ENCODE results near the gene COL5A3.

COL5A3 gene

DNA sequence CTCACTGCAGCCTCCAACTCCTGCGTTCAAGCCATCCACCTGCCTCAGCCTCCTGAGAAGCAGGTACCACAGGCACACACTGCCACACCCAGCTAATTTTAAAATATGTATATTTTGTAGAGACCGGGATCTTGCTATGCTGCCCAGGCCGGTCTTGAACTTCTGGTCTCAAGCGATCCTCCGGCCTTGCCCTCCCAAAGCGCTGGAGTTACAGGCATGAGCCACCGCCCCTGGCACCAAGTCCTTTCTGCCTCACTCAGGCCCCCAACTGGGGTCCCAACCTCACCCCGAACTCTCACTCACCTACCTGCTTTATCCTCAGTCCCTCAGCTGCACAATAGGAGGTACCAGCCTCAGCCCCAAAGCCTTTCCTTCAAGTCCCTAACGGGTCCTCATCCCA lies 635 bp upstream of the COL5A3 start:
- no peak for DNase-seq (ENCODE audit: low read depth)

DNA sequence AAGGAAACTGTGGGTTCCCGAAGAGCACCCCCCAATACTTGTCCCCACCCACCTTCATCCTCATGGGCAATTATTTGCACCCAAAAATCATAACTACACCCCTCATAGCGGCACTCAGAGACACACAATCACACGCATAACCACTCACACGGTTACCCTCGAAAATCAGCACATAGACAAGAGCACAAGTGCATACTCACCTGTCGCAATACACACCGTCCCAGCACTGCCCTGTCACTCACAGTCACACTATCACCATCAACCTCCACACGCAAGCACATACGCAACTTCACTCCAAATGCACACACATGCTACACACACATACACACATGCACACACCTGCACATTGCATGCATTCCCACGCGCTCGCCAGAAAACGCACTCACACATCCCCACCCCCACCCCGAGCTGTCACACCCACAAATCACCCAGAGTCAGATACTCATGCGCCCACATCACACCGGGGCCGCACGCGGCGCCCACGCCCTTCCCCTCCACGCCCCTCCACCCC lies 535 bp downstream of the COL5A3 start:
- peak; percentile 14 for DNase-seq (ENCODE audit: low read depth)

DNA sequence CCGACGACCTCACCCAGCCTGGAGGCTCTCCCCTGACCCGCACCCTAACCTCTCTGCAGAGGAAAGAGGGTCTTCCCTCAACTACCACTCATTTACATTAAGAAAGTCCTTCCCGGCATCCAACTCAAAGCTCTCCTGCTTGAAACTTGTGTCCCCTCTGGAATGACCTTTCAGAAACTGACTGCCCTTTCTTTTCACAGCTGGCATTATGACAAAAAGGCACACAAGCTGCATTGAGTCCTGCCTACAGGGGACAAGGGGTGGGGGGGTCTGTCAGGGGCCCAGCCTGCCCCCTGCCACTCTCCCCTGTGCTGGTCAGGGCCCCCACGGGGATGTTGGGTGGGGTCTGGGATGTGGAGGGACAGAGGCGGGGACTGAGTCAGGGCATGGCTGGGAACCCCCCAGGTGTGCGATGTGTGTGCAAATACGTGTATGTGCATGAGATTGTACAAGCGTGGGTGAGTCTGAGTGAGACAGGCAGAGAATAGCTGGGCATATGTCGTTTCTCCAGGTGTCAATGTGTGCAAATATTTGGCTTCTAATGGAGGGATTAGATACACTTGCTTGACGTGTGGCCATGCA lies 2.0 kb downstream of the COL5A3 start:
- DNase-seq (ENCODE audit: low read depth), result no peak

DNA sequence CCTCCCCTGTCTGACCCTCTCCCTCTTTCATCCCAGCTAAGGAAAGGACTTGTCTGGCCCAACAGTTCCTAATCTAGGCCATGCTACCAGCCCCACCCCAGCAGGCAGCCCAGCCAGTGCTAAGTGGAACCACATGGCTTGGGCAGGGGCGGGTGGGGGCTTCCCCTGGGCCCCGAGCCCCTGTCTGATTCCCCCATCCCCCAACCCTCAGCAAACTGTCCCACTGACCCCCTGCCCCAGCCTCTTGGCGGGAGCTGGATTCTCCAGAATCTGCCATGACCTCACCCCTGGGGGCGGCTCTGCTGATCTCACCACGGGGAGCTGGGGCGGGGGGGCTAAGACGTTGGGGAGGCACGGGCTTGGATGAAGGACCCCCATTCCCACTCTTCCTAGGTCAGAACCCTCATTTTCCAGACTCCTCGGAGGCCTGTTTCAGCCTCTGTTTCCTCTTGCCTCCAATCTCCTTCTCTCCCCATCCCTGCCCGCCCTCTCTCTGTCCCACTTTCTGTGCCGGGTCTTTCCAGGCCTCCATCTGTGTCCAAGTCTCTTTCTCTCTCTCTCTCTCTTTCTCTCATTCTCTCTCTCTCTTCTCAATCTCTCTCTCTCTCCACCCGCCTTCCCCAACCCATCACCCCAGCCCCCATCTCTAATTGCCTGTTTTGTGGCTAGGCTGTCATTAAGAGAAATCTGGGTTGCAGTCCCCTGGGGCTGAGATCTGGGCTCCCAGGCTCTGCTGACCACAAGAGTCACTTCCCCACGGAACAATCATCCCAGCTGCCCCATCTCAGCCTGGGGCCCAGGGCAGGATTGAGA lies 2.7 kb downstream of the COL5A3 start:
- no peak for DNase-seq (ENCODE audit: low read depth)

DNA sequence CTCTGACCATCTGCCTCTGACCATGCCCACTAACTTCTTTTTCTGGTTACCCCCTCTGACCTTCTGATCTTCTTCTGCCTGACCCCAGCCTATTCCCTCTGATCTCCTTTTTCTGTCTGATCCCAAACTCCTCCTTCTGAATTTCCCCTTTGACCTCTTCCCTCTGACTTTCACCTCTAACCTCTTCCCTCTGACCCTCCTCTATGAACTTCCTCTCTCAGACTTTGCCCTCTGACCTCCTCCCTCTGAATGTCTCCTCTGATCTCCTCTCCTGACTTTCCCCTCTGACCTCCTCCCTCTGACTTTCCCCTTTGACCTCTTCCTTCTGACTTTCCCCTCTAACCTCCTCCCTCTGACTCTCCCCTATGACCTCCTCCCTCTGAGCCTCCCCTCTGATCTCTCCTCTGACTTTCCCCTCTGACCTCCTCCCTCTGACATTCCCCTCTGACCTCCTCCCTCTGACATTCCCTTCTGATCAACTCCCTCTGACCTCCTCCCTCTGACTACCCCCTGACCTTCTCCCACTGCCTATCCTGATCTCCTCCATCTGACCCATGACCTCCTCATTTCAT lies 3.5 kb downstream of the COL5A3 start:
- no peak for DNase-seq (ENCODE audit: low read depth)

DNA sequence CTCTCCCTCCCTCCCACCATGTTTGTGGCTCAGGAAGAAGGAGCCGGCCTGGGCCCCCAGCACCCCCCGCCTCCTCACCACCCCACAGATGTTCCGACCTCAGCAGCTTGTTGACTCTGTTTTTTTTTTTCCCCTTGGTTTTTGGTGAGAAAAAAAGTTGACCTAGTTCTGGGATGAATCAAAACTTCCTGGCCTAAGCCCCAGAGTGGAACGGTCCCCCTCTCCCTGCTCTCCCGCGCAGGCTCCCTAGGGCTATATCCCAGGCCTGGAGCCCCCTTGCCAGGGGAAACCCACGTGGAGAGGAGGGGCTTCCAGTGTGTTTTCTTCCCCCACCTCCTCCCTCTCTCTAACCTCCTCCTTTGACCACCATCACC lies 4.0 kb downstream of the COL5A3 start:
- DNase-seq (ENCODE audit: low read depth), result no peak

DNA sequence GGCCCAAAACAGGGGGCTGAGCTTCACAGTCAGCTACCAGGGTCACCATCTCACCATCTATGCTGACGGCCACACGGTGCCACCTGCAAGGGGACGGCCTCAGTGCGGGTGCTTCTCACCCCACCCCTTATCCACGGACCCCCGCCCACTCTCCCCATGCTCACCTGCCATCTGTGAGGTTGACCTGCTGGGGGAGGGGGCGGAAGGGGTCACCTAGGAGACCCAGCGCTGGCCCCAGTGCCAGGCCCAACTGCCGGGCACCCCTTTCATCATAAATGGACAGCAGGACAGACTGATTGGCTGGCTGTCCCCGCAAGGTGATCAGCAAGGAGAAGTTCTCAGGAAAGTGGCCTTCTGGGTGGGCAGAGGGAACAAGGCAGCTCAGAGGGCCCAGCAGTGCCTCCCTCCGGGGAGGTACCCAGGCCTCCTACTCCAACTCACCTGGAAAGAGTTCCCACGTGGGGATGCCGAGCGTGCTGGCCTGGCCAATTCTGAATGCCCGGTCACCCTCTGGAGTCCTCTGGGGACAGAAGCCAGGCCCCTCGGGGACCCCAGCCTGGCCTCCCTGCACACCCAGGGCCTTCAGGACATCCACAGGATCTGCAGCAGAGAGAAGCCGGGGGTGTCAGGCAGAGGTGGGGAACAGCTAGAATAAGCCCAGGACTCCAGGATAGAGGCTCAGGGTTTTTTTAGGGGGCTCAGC lies 4.5 kb downstream of the COL5A3 start:
- no peak for DNase-seq (ENCODE audit: low read depth)

DNA sequence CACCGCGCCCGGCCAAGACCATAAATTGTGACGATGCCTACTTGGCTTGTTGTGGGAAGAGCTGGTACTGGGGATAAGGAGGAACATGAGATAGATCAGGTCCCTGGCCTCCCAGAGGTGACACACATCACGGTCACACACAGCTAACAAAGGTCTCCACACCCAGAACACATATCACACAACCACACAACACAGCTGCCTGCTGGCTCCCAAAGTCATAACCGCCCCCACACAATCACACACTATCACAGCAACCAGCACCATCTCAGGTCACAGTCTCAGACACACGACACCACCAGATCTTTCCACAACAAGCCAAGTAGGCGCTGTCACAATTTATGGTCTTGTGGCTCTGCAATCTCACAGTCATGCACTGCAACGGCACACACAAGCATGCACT lies 5.7 kb downstream of the COL5A3 start:
- DNase-seq (ENCODE audit: low read depth), result no peak

DNA sequence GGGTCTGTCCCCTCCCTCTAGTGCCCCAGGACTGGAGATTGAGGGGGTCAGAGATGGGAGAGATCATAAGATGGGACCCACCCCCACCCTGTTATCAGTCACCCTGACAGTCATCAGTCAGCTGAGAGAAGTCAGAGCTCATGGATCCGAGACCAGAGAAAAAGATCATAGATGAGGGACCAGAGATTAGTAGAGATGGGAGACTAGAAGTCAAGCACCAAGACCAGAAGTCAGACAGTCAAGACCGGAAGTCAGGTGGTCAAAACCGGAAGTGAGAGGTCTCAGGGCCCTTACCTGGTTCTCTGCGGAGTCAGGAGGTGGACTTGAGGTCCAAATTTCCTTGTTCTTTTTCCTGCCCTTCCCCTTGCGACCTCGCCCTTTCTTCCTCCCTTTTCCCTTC lies 7.0 kb downstream of the COL5A3 start:
- DNase-seq (ENCODE audit: low read depth), result no peak

DNA sequence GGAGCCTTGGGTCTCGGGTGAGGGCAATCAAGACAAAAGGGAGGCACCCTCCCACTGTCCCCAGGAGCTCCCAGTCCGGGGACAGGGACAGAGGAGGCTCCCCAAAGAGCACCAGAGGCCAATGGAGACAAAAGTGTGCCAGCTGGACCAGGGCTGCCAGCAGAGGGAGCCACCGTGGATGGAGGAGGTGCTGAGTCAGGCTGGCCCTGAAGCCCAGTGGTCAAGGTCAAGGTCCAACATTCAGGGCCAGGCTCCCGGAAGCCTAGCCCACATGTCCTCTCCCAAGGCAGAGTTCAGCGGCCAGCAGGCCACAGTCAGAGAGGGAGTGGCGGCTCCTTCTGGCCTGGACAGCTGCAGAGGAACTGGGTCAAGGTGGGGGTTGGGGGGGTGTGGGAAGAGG lies 8.4 kb downstream of the COL5A3 start:
- no peak for DNase-seq (ENCODE audit: low read depth)

DNA sequence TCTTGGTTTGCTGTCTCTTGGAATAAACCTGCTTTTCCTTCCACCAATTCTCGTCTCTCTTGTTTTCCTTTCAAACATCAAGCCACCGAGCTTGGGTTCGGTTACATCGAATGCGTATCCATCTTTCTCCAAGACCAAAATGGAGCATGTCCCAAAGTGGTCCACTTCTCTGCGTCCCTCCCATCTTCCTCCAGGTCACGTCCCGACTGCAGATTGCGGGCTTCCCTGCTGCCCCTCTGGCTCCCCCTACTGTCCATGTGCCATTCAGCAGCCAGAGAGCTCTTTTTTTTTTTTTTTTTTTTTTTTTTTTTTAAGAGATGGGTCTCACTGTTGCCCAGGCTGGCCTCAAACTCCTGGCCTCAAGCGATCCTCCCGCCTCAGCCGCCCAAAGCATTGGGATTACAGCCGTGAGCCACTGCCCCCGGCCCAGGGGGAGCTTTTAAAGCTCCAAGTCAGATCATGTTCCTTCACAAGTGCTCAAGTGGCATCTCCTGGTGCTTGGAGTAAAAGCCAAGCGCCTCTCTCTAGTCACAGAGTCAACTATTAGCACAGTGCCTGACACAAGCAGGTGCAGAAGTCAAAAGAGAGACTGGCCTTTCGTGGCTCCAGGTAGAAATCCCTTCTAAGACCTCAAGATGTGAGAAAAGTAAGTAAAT lies 10.0 kb downstream of the COL5A3 start:
- DNase-seq (ENCODE audit: low read depth), result peak; percentile 18

DNA sequence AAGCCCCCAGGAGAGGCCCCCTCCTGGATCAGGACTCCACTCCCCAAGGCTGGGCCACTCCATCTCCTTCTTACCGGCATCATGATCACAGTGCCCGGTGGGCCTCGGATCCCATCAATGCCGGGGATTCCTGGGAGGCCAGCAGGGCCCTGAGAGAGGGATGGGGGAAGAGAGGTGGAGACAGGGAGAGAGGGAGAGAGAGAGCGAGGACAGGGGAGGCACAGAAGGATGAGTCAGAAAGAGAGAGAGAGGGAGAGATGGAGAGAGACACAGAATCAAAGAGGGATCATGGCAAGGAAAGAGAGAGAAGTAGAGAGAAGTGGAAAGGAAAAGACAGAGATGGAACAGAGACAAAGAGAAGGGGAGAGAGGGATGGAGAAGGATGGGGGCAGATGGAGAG lies 13.8 kb downstream of the COL5A3 start:
- DNase-seq (ENCODE audit: low read depth), result no peak

DNA sequence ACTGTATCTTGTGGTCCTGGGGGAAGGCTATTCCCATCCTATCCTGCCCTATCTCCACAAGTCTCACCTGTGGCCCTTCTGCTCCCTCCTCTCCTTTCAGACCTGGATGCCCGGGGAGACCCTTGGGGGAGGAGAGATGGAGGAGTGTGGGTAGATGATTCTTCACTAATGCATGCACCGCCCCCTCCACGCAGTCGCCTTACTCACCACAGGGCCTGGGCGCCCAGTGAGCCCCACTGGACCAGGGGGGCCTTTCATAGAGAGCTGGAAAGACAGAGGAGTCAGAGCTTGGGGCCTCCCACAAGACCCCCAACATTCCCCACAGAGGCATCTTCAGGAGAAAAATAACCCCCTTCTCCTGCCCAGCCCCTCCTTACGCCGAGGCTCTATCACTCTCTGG lies 14.3 kb downstream of the COL5A3 start:
- DNase-seq (ENCODE audit: low read depth), result no peak

DNA sequence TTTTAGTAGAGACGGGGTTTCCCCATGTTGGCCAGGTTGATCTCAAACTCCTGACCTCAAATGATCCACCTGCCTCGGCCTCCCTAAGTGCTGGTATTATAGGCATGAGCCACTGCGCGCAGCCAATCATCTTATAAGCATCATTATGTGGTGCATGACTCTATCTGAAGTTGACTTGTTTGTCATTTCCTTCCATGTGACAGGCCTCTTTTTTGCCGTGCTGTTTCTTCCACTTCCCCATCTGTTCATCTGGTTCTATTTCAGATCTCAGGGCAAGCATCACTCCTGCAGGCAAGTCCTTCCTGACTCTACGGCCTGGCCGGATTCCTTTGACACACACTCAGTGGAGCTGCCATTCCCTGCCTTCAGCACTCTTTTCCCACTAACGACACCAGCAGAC lies 15.2 kb downstream of the COL5A3 start:
- DNase-seq (ENCODE audit: low read depth), result no peak

DNA sequence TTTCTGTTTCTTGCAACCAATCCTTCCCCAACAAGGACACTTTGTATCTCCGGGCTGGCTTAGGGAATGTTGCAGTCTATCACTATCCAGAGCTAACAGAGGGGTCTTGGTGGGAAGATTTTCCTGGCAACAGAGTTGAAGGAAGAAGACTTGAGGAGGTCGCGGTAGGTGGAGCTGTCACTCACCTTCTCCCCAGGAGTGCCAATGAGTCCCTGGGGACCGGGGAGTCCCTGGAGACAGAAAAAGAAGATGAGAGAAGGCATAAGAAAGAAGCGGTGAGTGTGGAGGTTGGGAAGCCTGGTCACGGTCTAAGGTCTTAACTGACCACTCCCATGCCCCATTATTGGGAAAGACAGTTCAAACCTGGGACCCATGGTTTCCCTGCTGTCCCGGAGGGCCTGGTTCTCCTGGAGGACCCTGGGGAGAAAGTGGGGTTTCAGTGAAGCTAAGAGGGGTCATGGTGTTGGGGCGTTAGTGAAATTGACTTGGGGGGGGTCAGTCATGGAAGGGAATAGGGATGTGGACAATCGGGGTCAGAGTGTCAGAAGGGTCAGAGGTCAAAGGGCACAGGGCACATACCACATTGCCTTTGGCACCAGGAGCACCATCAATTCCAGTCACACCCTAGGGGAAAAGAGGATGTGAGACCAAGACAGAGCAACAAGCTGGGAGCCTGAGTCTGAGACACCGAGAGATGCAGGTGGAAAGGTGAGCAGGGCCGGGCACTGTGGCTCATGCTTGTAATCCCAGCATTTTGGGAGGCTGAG lies 18.7 kb downstream of the COL5A3 start:
- DNase-seq (ENCODE audit: low read depth), result no peak

DNA sequence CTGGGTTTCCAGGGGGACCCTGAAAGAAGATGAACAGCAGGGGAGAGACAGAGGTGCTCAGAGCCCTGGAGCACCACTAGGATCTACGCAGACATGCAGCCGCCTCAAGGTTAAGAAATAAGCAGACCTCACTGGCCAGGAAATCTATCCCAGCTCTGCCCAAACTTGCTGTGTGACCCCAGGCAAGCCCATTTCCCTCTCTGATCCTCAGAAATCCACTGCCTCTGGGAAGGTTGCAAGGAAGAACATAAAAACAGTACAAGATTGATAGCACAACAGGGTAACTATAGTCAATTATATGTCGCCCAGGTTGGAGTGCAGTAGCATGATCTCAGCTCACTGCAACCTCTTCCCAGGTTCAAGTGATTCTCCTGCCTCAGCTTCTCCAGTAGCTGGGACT lies 20.8 kb downstream of the COL5A3 start:
- no peak for DNase-seq (ENCODE audit: low read depth)

DNA sequence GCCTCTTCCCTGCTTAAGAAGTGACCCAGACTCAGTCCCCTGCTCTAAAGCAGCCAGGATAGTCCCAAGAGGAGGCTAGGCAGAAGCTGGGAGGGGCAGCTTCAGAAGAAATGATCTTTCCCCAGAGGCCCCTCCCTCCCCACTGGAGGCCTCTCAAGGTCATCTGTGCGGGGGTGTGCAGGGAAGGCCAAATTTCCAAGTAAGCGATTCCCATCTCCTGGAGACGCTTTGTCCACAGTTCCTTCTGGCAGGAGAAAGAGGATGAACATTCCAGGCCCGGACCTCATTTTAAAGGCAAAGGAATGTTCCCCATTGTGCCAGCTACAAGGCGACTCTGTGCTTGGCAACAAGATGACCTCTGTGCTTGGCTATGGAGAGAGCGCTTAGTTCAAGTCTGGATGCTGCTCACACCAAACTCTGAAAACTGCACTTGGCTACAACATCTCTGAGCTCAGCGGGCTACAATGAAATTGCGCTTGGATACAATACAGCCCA lies 23.5 kb downstream of the COL5A3 start:
- DNase-seq (ENCODE audit: low read depth), result no peak

DNA sequence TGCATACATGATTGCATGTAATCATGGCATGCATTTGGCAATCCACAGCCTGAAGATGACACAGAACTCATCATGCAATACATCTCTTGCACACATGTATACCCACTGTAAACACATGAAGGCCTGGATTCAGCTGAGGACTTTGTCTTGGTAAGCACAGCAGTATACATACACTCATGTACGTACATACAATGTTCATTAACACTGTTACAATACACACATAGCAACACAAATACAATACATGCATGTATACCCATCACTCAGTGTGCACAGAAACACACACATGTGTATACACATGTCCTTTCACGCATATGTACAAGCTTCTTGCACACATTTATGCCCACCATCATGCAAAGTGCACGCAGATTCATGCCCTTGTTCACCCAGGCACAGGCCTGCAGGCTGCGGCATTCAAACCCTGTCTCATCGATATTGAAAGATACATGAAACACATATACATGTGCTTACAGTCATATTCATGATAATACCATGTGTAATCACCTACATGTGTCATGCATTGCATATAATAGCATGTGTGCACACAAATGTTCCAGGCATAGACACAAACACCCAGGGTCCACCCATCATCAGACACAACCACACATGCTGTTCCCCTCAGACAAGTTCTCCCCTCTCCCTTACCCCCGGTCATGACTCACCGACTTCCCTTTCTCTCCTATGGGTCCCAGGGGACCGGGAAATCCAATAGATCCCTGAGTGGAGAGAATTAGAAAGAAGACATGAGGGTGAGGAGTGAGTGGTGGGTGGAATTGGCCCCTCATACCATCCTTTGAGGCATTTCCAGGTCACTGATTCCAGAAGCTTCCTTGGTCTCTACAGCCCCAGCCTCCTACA lies 28.7 kb downstream of the COL5A3 start:
- no peak for DNase-seq (ENCODE audit: low read depth)

DNA sequence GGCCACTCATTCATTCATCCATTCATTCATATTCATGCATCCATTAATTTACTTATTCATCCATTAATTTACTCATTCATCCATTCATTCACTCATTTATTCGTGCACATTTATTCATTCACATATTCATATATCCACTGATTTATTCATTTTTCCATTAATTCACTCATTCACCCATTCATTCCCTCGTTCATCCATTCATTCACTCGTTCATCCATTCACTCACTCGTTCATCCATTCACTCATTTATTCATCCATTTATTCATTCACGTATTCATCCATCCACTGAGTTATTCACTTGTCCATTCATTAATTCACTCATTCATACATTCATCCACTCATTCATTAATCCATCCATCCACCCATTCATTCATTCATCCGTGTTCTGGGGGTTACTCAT lies 38.2 kb downstream of the COL5A3 start:
- DNase-seq (ENCODE audit: low read depth), result no peak

DNA sequence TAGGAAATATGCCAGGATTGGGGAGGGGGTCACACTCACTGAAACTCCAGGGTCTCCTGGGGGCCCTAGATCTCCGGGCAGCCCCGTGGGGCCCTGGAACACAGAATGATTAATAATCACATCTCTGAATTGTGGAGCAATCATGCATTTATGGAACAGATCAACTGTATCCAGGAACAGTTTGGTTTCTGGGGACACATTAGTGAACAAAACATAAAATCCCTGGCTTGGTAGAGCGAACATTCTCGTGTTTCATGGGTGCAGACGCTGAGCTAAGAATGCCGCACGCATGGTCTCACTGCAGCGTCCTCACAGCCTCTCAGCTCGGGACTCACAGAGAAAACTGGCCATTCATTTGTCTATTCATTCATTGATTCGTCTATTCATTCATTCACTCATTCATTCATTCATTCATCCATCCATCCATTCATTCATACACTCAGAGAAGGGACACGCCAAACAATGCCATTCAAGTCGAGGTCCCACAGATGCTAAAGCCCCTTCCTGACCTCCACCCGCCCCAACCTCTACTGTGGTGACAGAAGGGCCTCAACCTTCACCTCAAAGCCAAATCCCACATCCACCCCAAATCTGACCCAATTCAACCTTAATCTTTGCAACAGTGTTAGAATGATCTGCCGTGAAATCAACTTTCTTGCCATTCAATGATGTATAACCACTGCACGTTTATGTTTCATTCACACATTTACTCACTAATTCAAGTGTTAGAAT lies 39.0 kb downstream of the COL5A3 start:
- DNase-seq (ENCODE audit: low read depth), result no peak
